ENCODE measurements around the gene IL34. TPM values are rescaled to one million over a fixed set of nuclear protein-coding genes. Genes with fewer than 3 reads are reported as not detected.

The IL34 gene
- total and polyA plus RNA-seq, 2 of the 8 experiments (the other 6 are each of a cell fraction or from before 2014, with no cell fraction given): 4.6 to 5.6 TPM

DNA sequence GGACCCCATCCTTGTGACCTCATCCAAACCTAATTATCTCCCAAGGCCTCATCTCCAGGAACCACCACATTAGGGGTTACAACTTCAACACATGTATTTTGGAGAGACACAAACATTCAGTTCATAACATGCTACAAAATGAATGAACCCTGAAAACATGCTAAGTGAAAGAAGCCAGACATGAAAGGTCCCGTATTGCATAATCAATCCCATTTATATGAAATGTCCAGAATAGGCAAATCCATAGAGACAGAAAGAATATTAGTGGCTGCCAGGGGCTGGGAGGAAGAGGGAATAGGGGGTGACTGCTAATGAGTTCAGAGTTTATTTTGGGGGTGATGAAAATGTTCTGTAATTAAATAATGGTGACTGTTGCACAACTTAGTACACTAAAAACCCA is 3.7 kb upstream of the IL34 start:
- Histone ChIP-seq H3K23me2 (ENCODE audit: low read depth, low read length) (no peaks in the 10 kb centered on the region; the same call in 1 of the 2 replicates), H3K23ac (ENCODE audit: insufficient read length) (no peak overlapping the region), H2BK20ac (ENCODE audit: low read length) (no peak overlapping the region), H2BK5ac (ENCODE audit: low read depth, low read length) (no peak overlapping the region), H3K79me1 (ENCODE audit: low read depth, low read length) (no peaks in the 10 kb centered on the region), H2BK15ac (ENCODE audit: low read length) (no peak overlapping the region), H3K4me1 (replicated peaks in 1 of 4; ENCODE audit: control insufficient read depth in 3 of 4, insufficient read depth in 4 of 4, low read length in 3 of 4) (no peaks in the 10 kb centered on the region), H3K9me3 (ENCODE audit: insufficient read depth in 2 of 2, low read depth in 1 of 2, low read length in 1 of 2) (no peaks in the 10 kb centered on the region), H3K36me3 (ENCODE audit: control insufficient read depth in 2 of 4, insufficient read depth in 4 of 4, low read length in 3 of 4) (no peaks in the 10 kb centered on the region), H3K9ac (replicated peaks in 1 of 4; ENCODE audit: extremely low read depth in 1 of 4, low read depth in 3 of 4, low read length in 3 of 4) (no peak overlapping the region), H3K27me3 (replicated peaks in 1 of 4; ENCODE audit: control insufficient read depth in 3 of 4, extremely low read depth in 1 of 4, insufficient read depth in 3 of 4, low read length in 3 of 4) (no peaks in the 10 kb centered on the region), H4K8ac (ENCODE audit: extremely low read depth, insufficient read depth, low read length) (no peak overlapping the region), H2BK120ac (replicated peaks; ENCODE audit: low read depth, low read length) (no peak overlapping the region), H4K5ac (ENCODE audit: insufficient read length, low read depth, low read length) (no peak overlapping the region), H3K4ac (replicated peaks; ENCODE audit: insufficient read length, low read depth, low read length) (no peak overlapping the region), H3K4me2 (ENCODE audit: insufficient read depth in 1 of 2, low read depth in 2 of 2, low read length in 2 of 2) (no peak overlapping the region), H4K91ac (replicated peaks; ENCODE audit: insufficient read length, low read length) (no peak overlapping the region), H4K20me1 (replicated peaks in 1 of 2; ENCODE audit: control insufficient read depth in 1 of 2, insufficient read depth in 2 of 2, low read length in 2 of 2) (no peaks in the 10 kb centered on the region), H3K27ac (ENCODE audit: low read depth, low read length) (no peak overlapping the region), H3K79me2 (ENCODE audit: control insufficient read depth in 1 of 2, insufficient read depth in 2 of 2, low read length in 2 of 2) (no peaks in the 10 kb centered on the region), H3K4me3 (ENCODE audit: extremely low read depth in 1 of 4, insufficient read depth in 2 of 4, low read depth in 3 of 4, low read length in 4 of 4) (no peak overlapping the region), H3K18ac (ENCODE audit: extremely low read depth, low read length) (no peak overlapping the region), H3K14ac (ENCODE audit: insufficient read length) (no peak overlapping the region), H2AK5ac (ENCODE audit: low read depth, low read length) (no peak overlapping the region), H2BK12ac (ENCODE audit: low read depth, low read length) (no peak overlapping the region), H3K56ac (replicated peaks; ENCODE audit: insufficient read length, low read depth, low read length) (no peak overlapping the region), H2AFZ (ENCODE audit: low read length) (no peak overlapping the region)
- 87% methylated on average over 1 of the region's 1 CpG; no CpG with 5 or more reads in 1 of the 2 experiments for WGBS, 2 experiments (ENCODE audit: extremely low coverage in 1 of 2, insufficient coverage in 1 of 2, insufficient read length in 1 of 2, insufficient replicate concordance in 2 of 2, low coverage in 1 of 2, low lambda C conversion rate in 2 of 2, missing lambda C conversion rate in 1 of 2)
- CTCF ChIA-PET (ENCODE audit: partially characterized antibody): no interaction called here
- no peak for DNase-seq (ENCODE audit: low read depth in 1 of 2, low spot score in 2 of 2)
- TF ChIP-seq PHF8 (conservative IDR thresholded peaks at IDR 0.05; ENCODE audit: low read depth, low read length) (no peak), RAD21 (IDR thresholded peaks at IDR 0.05 in 1 of 2, conservative IDR thresholded peaks at IDR 0.05 in 1 of 2; ENCODE audit: low read depth in 2 of 2, low read length in 2 of 2) (no peak), TBP (IDR thresholded peaks at IDR 0.05; ENCODE audit: low read depth, low read length) (no peak), CBX5 (IDR thresholded peaks at IDR 0.05; ENCODE audit: low read depth, low read length) (no peak), CREB1 (IDR thresholded peaks at IDR 0.05) (no peak), EZH2 (IDR thresholded peaks at IDR 0.05; ENCODE audit: low read depth, low read length, severe bottlenecking) (no peak), SP4 (IDR thresholded peaks at IDR 0.05; ENCODE audit: low read length) (no peak), HDAC2 (IDR thresholded peaks at IDR 0.05; ENCODE audit: borderline replicate concordance in 1 of 2, low read depth in 2 of 2, low read length in 2 of 2) (no peak)
- TF ChIP-seq, protein P1, sequence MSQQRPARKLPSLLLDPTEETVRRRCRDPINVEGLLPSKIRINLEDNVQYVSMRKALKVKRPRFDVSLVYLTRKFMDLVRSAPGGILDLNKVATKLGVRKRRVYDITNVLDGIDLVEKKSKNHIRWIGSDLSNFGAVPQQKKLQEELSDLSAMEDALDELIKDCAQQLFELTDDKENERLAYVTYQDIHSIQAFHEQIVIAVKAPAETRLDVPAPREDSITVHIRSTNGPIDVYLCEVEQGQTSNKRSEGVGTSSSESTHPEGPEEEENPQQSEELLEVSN (IDR thresholded peaks at IDR 0.05): no peak
- TF ChIP-seq, protein P2, sequence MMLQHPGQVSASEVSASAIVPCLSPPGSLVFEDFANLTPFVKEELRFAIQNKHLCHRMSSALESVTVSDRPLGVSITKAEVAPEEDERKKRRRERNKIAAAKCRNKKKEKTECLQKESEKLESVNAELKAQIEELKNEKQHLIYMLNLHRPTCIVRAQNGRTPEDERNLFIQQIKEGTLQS (IDR thresholded peaks at IDR 0.05; ENCODE audit: insufficient read depth, low read depth, low read length): no peak
- FAIRE-seq: no peak
- POLR2A ChIA-PET (ENCODE audit: partially characterized antibody): interaction anchor here (0.7 kb wide), 1 partner anchor 249 kb away, joined by 3 read pairs; no protein-coding TSS in a partner anchor

Data from H1 (cell line).